Muscle layer of colon (tissue), 2 donors: Measurements from ENCODE around the gene EHBP1.

Source experiments
- H3K27ac ChIP-seq: one replicate; pipeline ENCODE4 v1.7.0; 2013; ENCODE audit warnings: low read depth, mild to moderate bottlenecking, low read length, moderate library complexity
- H3K27me3 ChIP-seq, 2 donors: one replicate each; pipeline ENCODE4 v1.7.0; 2013; ENCODE audit warnings: low read length in 2 of 2, mild to moderate bottlenecking in 2 of 2; ENCODE audit not compliant: insufficient read depth in 2 of 2, control insufficient read depth in 1 of 2
- H3K36me3 ChIP-seq: one replicate; pipeline ENCODE4 v1.7.0; 2013; ENCODE audit warnings: mild to moderate bottlenecking, low read length; ENCODE audit not compliant: insufficient read depth
- H3K4me1 ChIP-seq: one replicate; pipeline ENCODE4 v1.7.0; 2013; ENCODE audit warnings: mild to moderate bottlenecking, low read length; ENCODE audit not compliant: insufficient read depth
- H3K4me3 ChIP-seq, 2 donors: one replicate each; pipeline ENCODE4 v1.7.0; 2013; ENCODE audit warnings: low read length in 2 of 2, low read depth in 1 of 2, mild to moderate bottlenecking in 1 of 2, moderate library complexity in 1 of 2
- H3K9ac ChIP-seq: one replicate; pipeline ENCODE4 v1.7.0; 2013; ENCODE audit warnings: low read length
- H3K9me3 ChIP-seq: one replicate; pipeline ENCODE4 v1.7.0; 2013; ENCODE audit warnings: mild to moderate bottlenecking, low read length
- donor health status: abdominal sarcoma.
- donor health status: Adenocarcinoma of cecum.

Gene EHBP1

DNA sequence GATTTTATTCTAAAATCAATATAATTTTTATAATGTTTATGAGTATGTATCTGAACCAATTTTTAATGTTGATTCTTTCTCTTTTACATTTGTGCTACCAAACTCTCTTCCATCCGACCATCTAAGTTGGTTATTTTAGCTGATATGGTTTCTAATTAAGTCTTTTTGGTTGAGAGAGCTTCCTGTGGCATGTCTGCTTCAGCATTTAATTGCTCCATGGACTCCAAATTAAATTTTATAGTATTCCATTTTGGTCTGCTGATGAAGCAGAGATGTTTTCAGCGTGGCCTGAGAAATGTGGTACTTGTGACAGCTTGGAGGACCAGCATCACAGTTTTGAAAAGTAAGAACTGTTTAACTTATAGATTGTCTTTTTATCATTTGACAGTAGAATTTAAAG, 105.6 kb downstream of the EHBP1 start:
- Histone ChIP-seq H3K27me3 (no peaks in the 10 kb centered on the region), H3K9me3 (no peaks in the 10 kb centered on the region), H3K27ac (no peak overlapping the region), H3K4me3 (no peak overlapping the region), H3K9ac (no peak overlapping the region), H3K36me3 (peaks cover 3% of the 10 kb centered on the region), H3K4me1 (peaks cover 16% of the 10 kb centered on the region)

DNA sequence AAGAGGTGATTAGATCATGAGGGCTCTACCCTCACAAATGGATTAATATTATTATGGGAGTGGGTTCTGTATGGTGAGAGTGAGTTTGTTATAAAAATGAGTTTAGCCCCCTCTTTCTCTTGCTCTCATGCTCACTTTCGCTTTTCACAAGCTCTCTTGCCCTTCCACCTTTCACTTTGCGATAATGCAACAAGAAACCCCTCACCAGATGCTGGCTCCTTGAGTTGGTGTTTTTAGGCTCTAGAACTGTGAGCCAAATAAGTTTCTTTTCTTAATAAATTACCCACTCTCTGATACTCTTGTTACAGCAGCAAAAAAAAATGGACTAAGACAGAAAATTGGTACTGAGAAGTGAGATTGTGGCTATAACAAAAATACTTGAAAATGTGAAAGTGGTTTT, 106.5 kb downstream of the EHBP1 start:
- Histone ChIP-seq H3K27me3 (no peaks in the 10 kb centered on the region), H3K36me3 (peaks cover 3% of the 10 kb centered on the region), H3K4me3 (no peak overlapping the region), H3K27ac (no peak overlapping the region), H3K9me3 (no peaks in the 10 kb centered on the region), H3K4me1 (peaks cover 16% of the 10 kb centered on the region), H3K9ac (no peak overlapping the region)

DNA sequence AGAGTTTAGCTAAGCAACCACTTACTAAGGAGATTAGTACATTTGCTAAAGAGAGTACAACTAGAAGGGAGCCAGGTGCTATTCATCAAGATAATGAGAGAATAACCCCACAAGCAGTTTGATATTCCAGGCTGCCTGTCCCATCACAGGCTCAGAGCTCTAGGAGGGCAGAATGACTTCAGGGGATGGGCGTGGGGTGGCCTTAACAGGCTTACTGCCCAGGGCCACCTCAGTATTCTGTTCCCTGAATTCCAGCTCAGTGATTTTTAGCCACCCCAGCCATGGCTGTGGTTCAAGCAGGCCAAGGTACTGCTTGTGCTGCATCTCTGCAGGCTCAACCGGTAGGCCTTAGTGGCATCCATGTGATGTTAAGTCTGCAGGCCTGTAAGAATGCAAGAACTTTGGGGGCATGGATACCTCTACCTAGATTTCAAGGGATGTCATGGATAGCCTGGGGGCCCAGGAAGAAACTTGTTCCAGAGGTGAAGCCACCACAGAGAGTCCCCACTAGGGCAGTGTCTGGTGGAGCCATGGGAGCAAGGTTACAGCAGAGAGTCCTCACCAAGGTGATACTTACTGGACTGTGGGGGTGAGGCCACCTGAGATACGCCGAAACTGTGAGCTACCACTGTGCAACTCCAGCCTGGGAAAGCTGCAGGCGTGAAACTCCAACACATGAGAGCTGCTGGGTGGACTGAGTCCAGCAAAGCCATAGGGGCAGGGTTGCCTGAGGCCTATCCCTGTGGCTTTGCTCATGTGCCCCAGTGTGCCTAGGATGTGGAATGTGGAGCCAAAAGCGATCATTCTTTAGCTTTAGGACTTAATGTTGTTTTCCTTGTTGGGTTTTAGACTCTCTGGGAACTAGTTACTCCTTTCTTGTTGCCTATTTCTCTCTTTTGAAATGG, 107.7 kb downstream of the EHBP1 start:
- Histone ChIP-seq H3K27ac (no peak overlapping the region), H3K4me1 (peaks cover 16% of the 10 kb centered on the region), H3K4me3 (no peak overlapping the region), H3K27me3 (no peaks in the 10 kb centered on the region), H3K9me3 (no peaks in the 10 kb centered on the region), H3K9ac (no peak overlapping the region), H3K36me3 (no peaks in the 10 kb centered on the region)

DNA sequence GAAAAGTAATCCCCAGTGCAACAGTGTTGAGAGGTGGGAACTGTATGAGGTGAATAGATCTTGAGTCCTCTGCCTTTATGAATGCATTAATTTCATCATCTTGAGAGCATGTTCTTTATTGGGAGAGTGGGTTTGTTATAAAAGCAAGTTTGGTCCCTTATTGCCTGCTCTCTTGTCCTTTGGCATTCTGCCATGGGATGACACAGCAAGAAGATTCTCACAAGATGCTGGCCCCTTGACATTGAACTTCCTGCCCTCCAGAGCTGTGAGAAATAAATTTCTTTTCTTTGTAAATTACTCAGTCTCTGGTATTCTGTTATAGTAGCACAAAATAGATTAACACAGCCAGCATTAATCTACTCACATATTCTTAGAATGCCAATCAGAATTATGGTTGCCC, 108.6 kb downstream of the EHBP1 start:
- no peak overlapping the region for H3K27ac ChIP-seq
- no peaks in the 10 kb centered on the region for H3K27me3 ChIP-seq
- no peak overlapping the region for H3K4me3 ChIP-seq
- no peak overlapping the region for H3K9ac ChIP-seq
- H3K4me1 ChIP-seq: peaks cover 16% of the 10 kb centered on the region
- no peaks in the 10 kb centered on the region for H3K9me3 ChIP-seq
- H3K36me3 ChIP-seq: no peaks in the 10 kb centered on the region

DNA sequence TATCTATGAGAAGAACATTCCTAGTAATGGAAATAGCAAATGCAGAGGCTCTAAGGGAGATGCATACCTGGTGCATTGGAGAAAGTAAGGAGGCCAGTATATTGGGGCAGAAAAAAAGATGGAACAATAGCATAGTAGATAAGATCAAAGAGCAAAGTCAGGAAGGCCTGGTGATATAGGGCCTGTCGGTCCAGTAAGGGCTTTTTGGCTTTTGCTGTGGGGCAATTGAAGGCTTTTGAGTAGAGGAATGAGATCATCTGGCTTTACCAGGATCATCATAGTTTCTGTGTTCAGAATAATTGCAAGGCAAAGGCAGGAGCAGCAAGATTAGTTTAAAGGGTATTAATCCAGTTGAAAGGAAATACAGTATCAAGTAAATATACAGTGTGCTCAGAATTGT, 111.8 kb downstream of the EHBP1 start:
- no peaks in the 10 kb centered on the region for H3K9me3 ChIP-seq
- H3K4me1 ChIP-seq: peaks cover 11% of the 10 kb centered on the region
- H3K27me3 ChIP-seq: no peaks in the 10 kb centered on the region

DNA sequence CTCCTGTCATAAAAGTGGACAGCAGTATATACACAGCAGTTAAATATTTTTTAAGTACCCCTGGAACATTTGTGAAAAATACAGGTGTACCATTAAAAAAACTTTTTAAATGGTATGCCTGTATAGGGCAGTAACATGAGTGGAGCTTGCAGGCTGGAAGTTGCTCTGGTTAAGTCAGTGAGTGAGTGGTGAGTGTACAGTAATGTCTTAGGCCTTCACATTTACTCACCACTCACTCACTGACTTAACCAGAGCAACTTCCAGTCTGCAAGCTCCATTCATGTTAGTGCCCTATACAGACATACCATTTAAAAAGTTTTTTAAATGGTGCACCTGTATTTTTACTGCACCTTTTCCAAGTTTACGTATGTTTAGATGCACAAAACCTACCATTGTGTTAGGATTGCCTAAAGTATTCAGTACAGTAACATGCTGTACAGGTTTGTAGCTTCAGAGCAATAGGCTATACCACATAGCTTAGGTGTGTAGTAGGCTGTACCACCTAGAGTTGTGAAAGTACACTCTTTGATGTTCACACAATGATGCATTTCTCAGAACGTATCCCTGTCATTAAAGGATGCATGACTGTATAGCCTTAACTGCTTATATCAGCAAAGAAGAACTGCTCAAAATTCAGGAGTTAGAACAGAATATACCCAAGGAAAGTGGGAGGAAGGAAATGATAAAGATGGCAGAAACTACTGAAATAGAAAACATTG, 112.6 kb downstream of the EHBP1 start:
- Histone ChIP-seq H3K4me1 (peaks cover 11% of the 10 kb centered on the region), H3K36me3 (no peaks in the 10 kb centered on the region), H3K9ac (no peak overlapping the region), H3K9me3 (no peaks in the 10 kb centered on the region), H3K27ac (no peak overlapping the region), H3K27me3 (no peaks in the 10 kb centered on the region), H3K4me3 (no peak overlapping the region)

More for the DNA sequence above, 111.8 kb downstream of the EHBP1 start:
- H3K36me3 ChIP-seq: no peaks in the 10 kb centered on the region
- no peak overlapping the region for H3K27ac ChIP-seq
- no peak overlapping the region for H3K9ac ChIP-seq
- H3K4me3 ChIP-seq: no peak overlapping the region

DNA sequence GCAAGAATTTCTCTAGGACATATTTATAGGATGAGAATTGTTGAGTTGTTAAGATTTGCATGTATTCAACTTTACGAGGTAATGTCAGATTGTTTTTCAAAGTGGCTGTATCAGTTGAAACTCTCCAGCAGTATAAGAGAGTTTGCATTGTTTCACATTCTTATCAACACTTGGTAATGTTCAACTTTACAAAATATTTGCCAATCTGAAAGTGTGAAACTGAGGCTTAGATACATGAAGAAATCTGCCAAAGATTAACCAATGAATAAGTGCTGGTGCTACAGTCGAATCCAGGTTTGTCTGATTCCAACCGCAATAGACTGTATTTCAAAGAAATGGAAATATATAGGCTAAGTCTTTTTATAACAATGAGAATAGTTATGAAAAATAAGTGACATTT, 117.0 kb downstream of the EHBP1 start:
- no peak overlapping the region for H3K27ac ChIP-seq
- H3K36me3 ChIP-seq: peaks cover 16% of the 10 kb centered on the region
- no peaks in the 10 kb centered on the region for H3K9me3 ChIP-seq
- no peak overlapping the region for H3K4me3 ChIP-seq
- no peaks in the 10 kb centered on the region for H3K27me3 ChIP-seq
- H3K4me1 ChIP-seq: peaks cover 9% of the 10 kb centered on the region
- no peak overlapping the region for H3K9ac ChIP-seq

DNA sequence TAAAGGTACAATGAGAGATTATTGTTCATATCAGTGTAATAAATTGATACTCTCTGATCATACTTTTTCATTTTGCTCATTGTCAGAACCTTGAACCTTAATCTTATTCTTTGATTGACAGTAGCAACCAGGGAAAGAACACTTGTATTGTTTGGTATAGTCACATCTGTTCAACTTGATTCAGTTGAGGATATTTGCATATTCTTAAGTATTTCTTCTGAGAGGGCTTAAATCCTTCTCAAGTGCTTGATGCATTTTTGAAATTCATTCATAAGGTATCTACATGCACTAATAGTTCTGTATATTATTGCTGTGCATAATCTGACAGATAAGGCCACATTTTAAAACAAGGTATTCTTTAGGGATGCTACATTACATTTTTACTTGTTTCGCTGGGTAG, 118.9 kb downstream of the EHBP1 start:
- Histone ChIP-seq H3K4me1 (peaks cover 9% of the 10 kb centered on the region), H3K4me3 (no peak overlapping the region), H3K9me3 (no peaks in the 10 kb centered on the region), H3K36me3 (peaks cover 17% of the 10 kb centered on the region), H3K27ac (no peak overlapping the region), H3K9ac (no peak overlapping the region), H3K27me3 (no peaks in the 10 kb centered on the region)

DNA sequence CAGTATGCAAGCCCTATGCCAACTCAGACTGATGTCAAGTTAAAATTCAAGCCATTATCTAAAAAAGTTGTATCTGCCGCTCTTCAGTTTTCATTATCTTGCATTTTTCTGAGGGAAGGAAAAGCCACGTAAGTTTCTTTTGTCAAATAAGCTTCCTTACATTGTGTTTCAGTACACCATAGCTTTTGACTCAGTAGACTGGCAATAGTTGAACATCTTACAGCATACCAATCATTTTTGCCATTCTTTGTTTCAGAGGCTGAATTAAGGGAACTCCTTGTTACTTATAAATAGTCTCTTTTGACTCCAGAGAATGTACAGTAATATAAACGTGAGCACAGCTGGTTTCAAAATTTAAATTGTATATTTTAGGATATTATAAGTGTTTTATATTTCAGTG, 120.6 kb downstream of the EHBP1 start:
- no peak overlapping the region for H3K27ac ChIP-seq
- H3K27me3 ChIP-seq: no peaks in the 10 kb centered on the region
- H3K4me1 ChIP-seq: peaks cover 9% of the 10 kb centered on the region
- H3K4me3 ChIP-seq: no peak overlapping the region
- H3K36me3 ChIP-seq: peaks cover 17% of the 10 kb centered on the region
- H3K9me3 ChIP-seq: no peaks in the 10 kb centered on the region
- H3K9ac ChIP-seq: no peak overlapping the region

DNA sequence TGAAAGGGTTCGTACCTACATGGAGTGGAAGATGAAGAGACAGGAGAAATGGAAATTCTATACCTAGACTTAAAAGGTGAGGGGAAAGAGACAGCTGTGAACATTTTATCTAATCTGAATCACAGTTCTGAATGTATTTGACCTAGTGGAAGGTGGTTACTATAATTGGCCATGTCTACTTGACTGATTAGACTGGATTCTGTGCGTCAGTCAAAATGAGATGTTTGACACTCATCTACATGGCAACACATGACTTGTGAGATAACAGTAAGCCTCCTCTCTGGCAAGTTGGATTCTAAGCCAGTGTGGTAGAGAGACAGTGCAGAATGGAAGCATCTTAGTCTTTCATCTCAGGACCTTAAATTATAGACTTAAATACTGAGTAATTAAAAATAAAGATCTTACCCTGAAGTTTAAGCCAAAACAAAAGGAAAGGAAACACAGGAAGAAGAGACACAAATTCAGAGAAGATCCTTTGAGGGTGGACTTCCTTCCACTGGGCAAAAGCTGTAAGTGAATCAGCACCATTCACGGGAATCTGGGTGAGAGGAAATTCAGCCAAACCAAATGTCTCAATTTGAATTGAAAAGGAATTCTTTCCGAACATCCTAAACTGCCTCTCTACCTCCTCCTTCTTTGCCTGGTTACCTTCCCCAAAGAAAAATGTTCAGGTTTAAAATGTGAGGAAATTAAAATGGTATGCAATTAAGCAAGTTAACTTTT, 121.6 kb downstream of the EHBP1 start:
- Histone ChIP-seq H3K9ac (no peak overlapping the region), H3K9me3 (no peaks in the 10 kb centered on the region), H3K4me3 (no peak overlapping the region), H3K27me3 (no peaks in the 10 kb centered on the region), H3K36me3 (peaks cover 17% of the 10 kb centered on the region), H3K27ac (no peak overlapping the region), H3K4me1 (peaks cover 9% of the 10 kb centered on the region)

DNA sequence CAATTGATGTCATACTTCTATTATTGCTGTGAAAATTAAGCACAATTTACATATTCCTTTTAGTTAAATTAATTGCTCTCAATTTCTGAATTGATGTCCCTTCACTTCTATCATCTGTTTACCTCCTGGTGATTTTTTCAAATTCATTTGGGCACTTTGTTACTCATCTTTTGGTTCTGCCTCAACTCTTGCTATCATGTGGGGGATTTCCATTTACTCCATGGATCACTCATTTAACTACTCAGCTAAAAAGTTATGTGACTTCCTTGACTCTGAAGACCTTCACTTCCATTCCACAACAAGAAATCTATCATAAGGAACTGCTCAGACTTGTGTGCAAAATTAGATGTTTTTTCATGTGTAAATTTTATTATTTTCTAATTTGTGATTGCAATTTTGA, 126.2 kb downstream of the EHBP1 start:
- Histone ChIP-seq H3K27me3 (no peaks in the 10 kb centered on the region), H3K4me1 (no peaks in the 10 kb centered on the region), H3K4me3 (no peak overlapping the region), H3K27ac (no peak overlapping the region), H3K36me3 (peaks cover 10% of the 10 kb centered on the region), H3K9ac (no peak overlapping the region), H3K9me3 (peaks cover 6% of the 10 kb centered on the region)
